Fibroblast of peridontal ligament (primary cell): ENCODE results near the gene FER1L5.
A peak's percentile ranks its signal among the peaks of the same experiment; 100 is the strongest.

Experiments
- DNase-seq: peaks from one replicate; pipeline ENCODE4 v3.0.0-alpha.2; 2010; ENCODE audit errors: extremely low read depth

Gene FER1L5

GRCh38 chr2:96695602-96696001 lies 53.0 kb downstream of the FER1L5 start:
- no peak for DNase-seq

- no peak for DNase-seq
Measured at GRCh38 chr2:96697476-96697875, 54.9 kb downstream of the FER1L5 start.

- no peak for DNase-seq
Measured at GRCh38 chr2:96698221-96698861, 55.8 kb downstream of the FER1L5 start.

- DNase-seq = no peak
Measured at GRCh38 chr2:96699021-96699420, 56.5 kb downstream of the FER1L5 start.

- DNase-seq = no peak
Measured at GRCh38 chr2:96699621-96700020, 57.1 kb downstream of the FER1L5 start.

- DNase-seq = no peak
Measured at GRCh38 chr2:96700086-96700485, 57.5 kb downstream of the FER1L5 start.

- no peak for DNase-seq
Measured at GRCh38 chr2:96701636-96702035, 59.1 kb downstream of the FER1L5 start.

- DNase-seq = no peak
Measured at GRCh38 chr2:96702098-96702785, 59.7 kb downstream of the FER1L5 start.

- DNase-seq = no peak
Measured at GRCh38 chr2:96703021-96703751, 60.6 kb downstream of the FER1L5 start.

GRCh38 chr2:96710985-96711384 lies 68.4 kb downstream of the FER1L5 start:
- DNase-seq = no peak

GRCh38 chr2:96715658-96716057 lies 73.1 kb downstream of the FER1L5 start:
- peak; percentile 10 for DNase-seq

GRCh38 chr2:96716388-96716787 lies 73.8 kb downstream of the FER1L5 start:
- DNase-seq = no peak

GRCh38 chr2:96726131-96726530 lies 83.6 kb downstream of the FER1L5 start:
- DNase-seq = no peak

- peak; percentile 32 for DNase-seq
Measured at GRCh38 chr2:96727431-96727830, 84.9 kb downstream of the FER1L5 start.

GRCh38 chr2:96729748-96730147 lies 87.2 kb downstream of the FER1L5 start:
- peak; percentile 28 for DNase-seq

- peak; percentile 73 for DNase-seq
Measured at GRCh38 chr2:96730212-96730611, 87.6 kb downstream of the FER1L5 start.

- DNase-seq = no peak
Measured at GRCh38 chr2:96733931-96734330, 91.4 kb downstream of the FER1L5 start.

GRCh38 chr2:96734880-96735583 lies 92.5 kb downstream of the FER1L5 start:
- DNase-seq = peak; percentile 73

GRCh38 chr2:96737251-96737650 lies 94.7 kb downstream of the FER1L5 start:
- no peak for DNase-seq

- no peak for DNase-seq
Measured at GRCh38 chr2:96737831-96738230, 95.3 kb downstream of the FER1L5 start.

- no peak for DNase-seq
Measured at GRCh38 chr2:96739076-96739632, 96.6 kb downstream of the FER1L5 start.
